Body of pancreas (tissue), 4 donors: ENCODE results near the gene RPE65. TPM values are rescaled to one million over a fixed set of nuclear protein-coding genes. Genes with fewer than 3 reads are reported as not detected.

ENCODE experiments used
- ATAC-seq: fragments of 150-250 bp; one replicate; pipeline ENCODE4 v1.9.1; 2016
- DNase-seq, 4 donors: peaks; one replicate each; pipeline ENCODE4 v3.0.0-alpha.2; 2019
- H3K27ac ChIP-seq, 4 donors: fragments of 200-600 bp; sonication (generic); 1 replicate in 3 of 4; 2 replicates in 1 of 4; pipeline versions ENCODE4 v1.5.1 to v1.6.1; 2016 to 2019; ENCODE audit warnings: mild to moderate bottlenecking in 1 of 4, mixed read lengths in 1 of 4, moderate library complexity in 1 of 4
- H3K27me3 ChIP-seq, 2 donors: fragments of 200-600 bp; sonication (generic); one replicate each; pipeline ENCODE4 v1.6.0; 2016; ENCODE audit warnings: mild to moderate bottlenecking in 1 of 2
- H3K36me3 ChIP-seq, 2 donors: fragments of 200-600 bp; sonication (generic); replicated peaks in 1 of 2; 2 replicates each; pipeline ENCODE4 v1.5.1; 2016; ENCODE audit warnings: low read depth in 2 of 2; ENCODE audit not compliant: insufficient read depth in 1 of 2
- H3K4me1 ChIP-seq: fragments of 200-600 bp; sonication (generic); one replicate; pipeline ENCODE4 v1.6.0; 2016
- H3K4me3 ChIP-seq, 2 donors: fragments of 200-600 bp; sonication (generic); 1 replicate in 1 of 2; 2 replicates in 1 of 2; pipeline ENCODE4 v1.5.1; 2016 to 2019
- H3K9me3 ChIP-seq, 3 donors: fragments of 200-600 bp; sonication (generic); 1 replicate in 2 of 3; 2 replicates in 1 of 3; pipeline ENCODE4 v1.5.1; 2016
- CTCF ChIP-seq, 7 experiments: fragments of 450-650 bp in 4 of 7; fragments of 200-600 bp in 3 of 7; sonication (generic) in 3 of 7; IDR thresholded peaks; one replicate each; pipeline ENCODE4 v1.5.1; 2016 to 2019; ENCODE audit warnings: antibody characterized with exemption in 7 of 7
- POLR2A ChIP-seq, 3 donors: fragments of 450-650 bp; IDR thresholded peaks; one replicate each; pipeline ENCODE4 v1.6.1; 2016; ENCODE audit warnings: antibody characterized with exemption in 3 of 3, mild to moderate bottlenecking in 2 of 3
- WGBS, 2 donors: methylation state at CpG; one replicate each; pipeline ENCODE4 v1.1.5; 2017; 5-methylcytosine and 5-hydroxymethylcytosine counted together
- intact Hi-C: fragments of 100-400 bp; cut with DNase I; formaldehyde crosslinking; loops from one replicate; pipeline ENCODE4 v1.15.1; 2023
- total RNA-seq, 2 donors: library from RNA; depleted of rRNA; stranded (reverse); fragments of >200 nt; gene quantifications; one replicate each; pipeline ENCODE4 v1.1.0, GENCODE V29; 2016

Gene RPE65
- total RNA-seq, 2 donors from 2014 or later = not detected

DNA sequence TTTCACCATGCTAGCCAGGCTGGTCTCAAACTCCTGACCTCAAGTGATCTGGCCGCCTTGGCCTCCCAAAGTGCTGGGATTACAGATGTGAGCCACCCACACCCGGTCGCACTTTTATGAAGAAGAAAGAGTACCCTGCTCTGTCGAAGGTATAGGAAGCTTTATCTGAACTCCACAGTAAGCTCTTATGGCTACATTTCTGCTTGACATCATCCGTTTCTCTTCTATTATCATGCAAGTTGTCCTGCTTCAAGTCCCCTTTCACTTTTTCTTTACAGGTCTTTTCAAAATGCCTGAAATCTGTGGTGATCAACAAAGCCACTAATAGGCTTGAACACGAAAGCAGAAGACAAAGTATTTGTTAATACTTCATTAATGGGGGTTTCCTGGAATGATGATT lies 4.0 kb downstream of the RPE65 start:
- intact Hi-C loops = no loop called here
- Histone ChIP-seq H3K9me3 (no peaks in the 10 kb centered on the region), H3K36me3 (no peaks in the 10 kb centered on the region), H3K4me3 (no peak overlapping the region), H3K27ac (no peak overlapping the region), H3K4me1 (no peaks in the 10 kb centered on the region), H3K27me3 (no peaks in the 10 kb centered on the region)
- no peak for ATAC-seq
- TF ChIP-seq POLR2A (IDR thresholded peaks at IDR 0.05) = no peak
- TF ChIP-seq CTCF (IDR thresholded peaks at IDR 0.05) = no peak
- no peak for DNase-seq
- 74 to 77% methylated on average over 6 of the region's 6 CpGs for WGBS, 2 donors

- intact Hi-C loops = no loop called here
- WGBS, 2 donors = 39 to 40% methylated on average over 5 of the region's 5 CpGs
- Histone ChIP-seq H3K9me3 (no peaks in the 10 kb centered on the region), H3K4me1 (no peaks in the 10 kb centered on the region), H3K27me3 (no peaks in the 10 kb centered on the region), H3K27ac (no peak overlapping the region), H3K36me3 (no peaks in the 10 kb centered on the region), H3K4me3 (no peak overlapping the region)
- no peak for TF ChIP-seq POLR2A (IDR thresholded peaks at IDR 0.05)
- TF ChIP-seq CTCF (IDR thresholded peaks at IDR 0.05) = peak; percentile 14 to 60 (median 55)
- ATAC-seq (peak; percentile 62), DNase-seq (peak; percentile 16 to 50 (median 30))
Measured at GRCh38 chr1:68442822-68443556, 6.8 kb downstream of the RPE65 start.

- WGBS, 2 donors = 74 to 75% methylated on average over 4 of the region's 4 CpGs
- Histone ChIP-seq H3K36me3 (no peaks in the 10 kb centered on the region), H3K27me3 (no peaks in the 10 kb centered on the region), H3K4me3 (no peak overlapping the region), H3K4me1 (no peaks in the 10 kb centered on the region), H3K27ac (no peak overlapping the region), H3K9me3 (no peaks in the 10 kb centered on the region)
- no peak for ATAC-seq
- no peak for TF ChIP-seq CTCF (IDR thresholded peaks at IDR 0.05)
- TF ChIP-seq POLR2A (IDR thresholded peaks at IDR 0.05) = no peak
- DNase-seq = no peak
- intact Hi-C loops = no loop called here
Measured at GRCh38 chr1:68442006-68442405, 7.7 kb downstream of the RPE65 start.

DNA sequence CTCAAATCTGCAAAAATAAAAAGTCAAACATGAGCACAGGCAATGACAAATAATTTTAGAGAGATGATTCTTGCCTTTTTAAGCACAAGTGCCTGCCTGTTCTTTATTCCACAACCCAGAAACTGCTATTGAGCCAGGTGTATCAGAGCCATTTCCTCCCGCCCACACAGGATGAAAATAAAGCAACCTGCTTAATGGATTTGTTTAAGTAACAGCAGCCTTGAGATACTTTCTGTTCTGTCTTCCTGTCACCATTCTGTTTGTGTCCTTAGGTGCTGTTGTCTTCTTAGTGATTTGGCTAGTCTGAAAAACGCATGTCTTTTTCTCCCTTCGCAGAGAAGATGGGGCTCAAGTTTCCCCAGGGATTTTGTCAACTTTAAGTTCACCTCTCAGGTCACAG lies 11.4 kb downstream of the RPE65 start:
- Histone ChIP-seq H3K4me3 (no peak overlapping the region), H3K9me3 (no peaks in the 10 kb centered on the region), H3K27ac (no peak overlapping the region), H3K36me3 (no peaks in the 10 kb centered on the region), H3K4me1 (no peaks in the 10 kb centered on the region), H3K27me3 (no peaks in the 10 kb centered on the region)
- ATAC-seq = no peak
- WGBS, 2 donors = 33 to 37% methylated on average over 3 of the region's 3 CpGs
- TF ChIP-seq CTCF (IDR thresholded peaks at IDR 0.05) (no peak), POLR2A (IDR thresholded peaks at IDR 0.05) (no peak)
- intact Hi-C loops = no loop called here
- no peak for DNase-seq

- no peaks in the 10 kb centered on the region for H3K36me3 ChIP-seq
- no peak overlapping the region for H3K27ac ChIP-seq
- TF ChIP-seq POLR2A (IDR thresholded peaks at IDR 0.05) (no peak), CTCF (IDR thresholded peaks at IDR 0.05) (no peak)
- ATAC-seq = no peak
- DNase-seq = no peak
- H3K27me3 ChIP-seq = no peaks in the 10 kb centered on the region
- H3K4me1 ChIP-seq = peaks cover 6% of the 10 kb centered on the region
- H3K4me3 ChIP-seq = no peak overlapping the region
- no peaks in the 10 kb centered on the region for H3K9me3 ChIP-seq
- WGBS, 2 donors = 74 to 78% methylated on average over 2 of the region's 2 CpGs
- intact Hi-C loops = no loop called here
Measured at GRCh38 chr1:68433395-68433794, 16.4 kb downstream of the RPE65 start.
